Measurements from ENCODE around the gene STAU1. TPM values are rescaled to one million over a fixed set of nuclear protein-coding genes. Genes with fewer than 3 reads are reported as not detected.

STAU1 gene
- total RNA-seq, 1 experiment from 2014 or later, result 147 TPM

DNA sequence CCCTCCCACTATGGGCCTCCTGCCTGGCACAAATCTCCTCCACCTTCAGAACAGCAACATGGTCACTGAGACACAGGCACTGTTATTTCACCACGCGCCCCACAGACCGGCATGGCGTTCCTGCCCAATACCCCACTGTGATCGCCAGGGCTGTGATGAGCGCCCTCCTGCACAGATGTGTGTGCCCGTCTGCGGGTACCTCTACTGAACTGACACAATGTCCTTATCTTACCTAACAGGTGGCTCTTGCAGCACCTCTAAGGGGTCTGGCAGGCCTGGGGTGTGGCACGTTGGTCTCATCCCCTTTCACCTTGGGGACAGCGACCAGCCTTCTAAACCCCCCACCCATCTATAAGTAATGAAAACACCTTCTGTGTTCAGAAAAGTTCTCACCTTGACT is 64.2 kb downstream of the STAU1 start:
- CTCF ChIA-PET, result no interaction called here
- H3K4me1 Mint-ChIP-seq (ENCODE audit: low read depth, unreplicated experiment), result peaks cover 6% of the 10 kb centered on the region
- no peaks in the 10 kb centered on the region for H3K27me3 Mint-ChIP-seq (ENCODE audit: unreplicated experiment)
- peaks cover 83% of the 10 kb centered on the region for H3K36me3 Mint-ChIP-seq (ENCODE audit: insufficient read depth, unreplicated experiment)
- H3K4me3 Mint-ChIP-seq (ENCODE audit: low read depth, unreplicated experiment), result no peak overlapping the region
- H3K9me3 Mint-ChIP-seq (ENCODE audit: low read depth, unreplicated experiment), result no peaks in the 10 kb centered on the region
- no peak overlapping the region for H3K27ac Mint-ChIP-seq (ENCODE audit: unreplicated experiment)
- no TSS peak for BruUV-seq (replicated peaks)
- TF ChIP-seq CTCF (IDR thresholded peaks at IDR 0.05; ENCODE audit: unreplicated experiment), result no peak
- no peak for DNase-seq
- intact Hi-C loops (cut with micrococcal nuclease; ENCODE audit: unreplicated experiment), result no loop called here

GRCh38 chr20:49122920-49123319 is 65.2 kb downstream of the STAU1 start:
- no peak for DNase-seq
- H3K27me3 Mint-ChIP-seq (ENCODE audit: unreplicated experiment), result no peaks in the 10 kb centered on the region
- H3K36me3 Mint-ChIP-seq (ENCODE audit: insufficient read depth, unreplicated experiment), result peaks cover 86% of the 10 kb centered on the region
- no peak overlapping the region for H3K27ac Mint-ChIP-seq (ENCODE audit: unreplicated experiment)
- H3K4me3 Mint-ChIP-seq (ENCODE audit: low read depth, unreplicated experiment), result no peak overlapping the region
- CTCF ChIA-PET, result interaction anchor here (0.7 kb wide), 1 partner anchor 50 kb away, joined by 3 read pairs; no protein-coding TSS in a partner anchor
- BruUV-seq (replicated peaks), result no TSS peak
- no peaks in the 10 kb centered on the region for H3K9me3 Mint-ChIP-seq (ENCODE audit: low read depth, unreplicated experiment)
- no peak for TF ChIP-seq CTCF (IDR thresholded peaks at IDR 0.05; ENCODE audit: unreplicated experiment)
- intact Hi-C loops (cut with micrococcal nuclease; ENCODE audit: unreplicated experiment), result no loop called here
- H3K4me1 Mint-ChIP-seq (ENCODE audit: low read depth, unreplicated experiment), result peaks cover 6% of the 10 kb centered on the region

DNA sequence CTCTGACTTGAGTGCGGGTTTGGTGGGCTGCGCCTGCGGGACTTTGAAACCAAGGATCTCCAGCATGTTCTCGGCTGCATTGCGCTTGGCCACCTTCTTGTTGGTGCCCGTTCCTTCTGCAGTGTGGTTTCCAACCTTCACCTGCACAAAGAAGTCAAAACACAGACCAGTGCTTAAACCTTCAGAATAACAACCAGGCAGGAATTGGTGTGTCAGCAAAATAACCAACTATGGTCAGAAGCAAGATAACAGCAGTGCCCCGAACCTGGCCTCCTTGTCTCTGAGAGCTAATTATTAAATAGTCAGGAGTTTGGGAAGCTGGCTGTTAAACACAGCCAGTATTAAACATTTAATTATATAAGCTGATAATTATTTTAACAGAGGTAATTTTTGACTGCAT is 68.1 kb downstream of the STAU1 start:
- Mint-ChIP-seq H3K27me3 (ENCODE audit: unreplicated experiment) (no peaks in the 10 kb centered on the region), H3K9me3 (ENCODE audit: low read depth, unreplicated experiment) (no peaks in the 10 kb centered on the region), H3K4me3 (ENCODE audit: low read depth, unreplicated experiment) (no peak overlapping the region), H3K4me1 (ENCODE audit: low read depth, unreplicated experiment) (peaks cover 6% of the 10 kb centered on the region), H3K36me3 (ENCODE audit: insufficient read depth, unreplicated experiment) (peaks cover 84% of the 10 kb centered on the region), H3K27ac (ENCODE audit: unreplicated experiment) (no peak overlapping the region)
- intact Hi-C loops (cut with micrococcal nuclease; ENCODE audit: unreplicated experiment), result no loop called here
- no TSS peak for BruUV-seq (replicated peaks)
- DNase-seq, result no peak
- TF ChIP-seq CTCF (IDR thresholded peaks at IDR 0.05; ENCODE audit: unreplicated experiment), result no peak
- CTCF ChIA-PET, result no interaction called here

DNA sequence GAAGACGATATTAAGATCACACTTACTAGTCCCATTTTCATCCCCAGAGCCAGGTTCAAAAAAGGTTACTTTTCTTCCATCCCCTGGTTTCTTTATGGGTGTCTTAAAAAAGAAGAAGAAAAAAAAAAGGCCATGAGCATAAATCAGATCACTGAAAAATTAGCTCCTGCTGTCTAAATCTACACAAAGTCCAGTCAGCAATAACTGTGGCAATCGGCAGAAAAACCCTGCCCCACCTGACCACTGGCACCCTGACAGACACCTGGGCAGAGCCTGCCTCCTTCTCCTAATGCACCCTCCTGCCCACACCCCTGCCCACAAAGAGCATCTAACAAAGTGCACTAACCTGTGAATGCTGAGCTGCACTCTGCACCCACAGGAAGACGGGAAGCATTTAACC is 69.8 kb downstream of the STAU1 start:
- CTCF ChIA-PET, result no interaction called here
- H3K9me3 Mint-ChIP-seq (ENCODE audit: low read depth, unreplicated experiment), result no peaks in the 10 kb centered on the region
- peaks cover 86% of the 10 kb centered on the region for H3K36me3 Mint-ChIP-seq (ENCODE audit: insufficient read depth, unreplicated experiment)
- TF ChIP-seq CTCF (IDR thresholded peaks at IDR 0.05; ENCODE audit: unreplicated experiment), result no peak
- no peak for DNase-seq
- BruUV-seq (replicated peaks), result no TSS peak
- no peaks in the 10 kb centered on the region for H3K27me3 Mint-ChIP-seq (ENCODE audit: unreplicated experiment)
- H3K27ac Mint-ChIP-seq (ENCODE audit: unreplicated experiment), result no peak overlapping the region
- H3K4me1 Mint-ChIP-seq (ENCODE audit: low read depth, unreplicated experiment), result no peaks in the 10 kb centered on the region
- intact Hi-C loops (cut with micrococcal nuclease; ENCODE audit: unreplicated experiment), result no loop called here
- H3K4me3 Mint-ChIP-seq (ENCODE audit: low read depth, unreplicated experiment), result no peak overlapping the region
